Kidney (tissue), 14 donors: ENCODE data around the gene FAM76A. TPM values are rescaled to one million over a fixed set of nuclear protein-coding genes. Genes with fewer than 3 reads are reported as not detected.

ENCODE experiments used
- DNase-seq, 5 donors: peaks; one replicate each; pipeline ENCODE4 v3.0.0-alpha.2; 2013 to 2020
- FAIRE-seq: peaks from 2 replicates; lab custom pipeline; 2012; peaks lifted over from hg19 to GRCh38; lab: Jason Lieb, UNC
- H3K27ac ChIP-seq, 2 donors: one replicate each; pipeline ENCODE4 v1.7.0; 2013; ENCODE audit warnings: low read depth in 2 of 2, low read length in 2 of 2, inconsistent platforms in 1 of 2
- H3K27me3 ChIP-seq: one replicate; pipeline ENCODE4 v1.7.1; 2013; ENCODE audit warnings: low read length, inconsistent platforms; ENCODE audit not compliant: control insufficient read depth, insufficient read depth
- H3K36me3 ChIP-seq, 3 donors: one replicate each; pipeline versions ENCODE4 v1.7.0 to v1.7.1; 2013; ENCODE audit warnings: low read length in 3 of 3, control low read depth in 1 of 3, inconsistent platforms in 1 of 3; ENCODE audit not compliant: insufficient read depth in 3 of 3, control insufficient read depth in 2 of 3
- H3K4me1 ChIP-seq, 3 donors: one replicate each; pipeline versions ENCODE4 v1.7.0 to v1.7.1; 2013; ENCODE audit warnings: low read length in 3 of 3, inconsistent platforms in 1 of 3, low read depth in 1 of 3; ENCODE audit not compliant: control insufficient read depth in 2 of 3, insufficient read depth in 2 of 3
- H3K4me3 ChIP-seq, 3 donors: one replicate each; pipeline versions ENCODE4 v1.7.0 to v1.8.1; 2013; ENCODE audit warnings: low read length in 3 of 3, control low read depth in 1 of 3, inconsistent platforms in 1 of 3
- H3K9ac ChIP-seq, 3 donors: one replicate each; pipeline versions ENCODE4 v1.7.0 to v1.7.1; 2013; ENCODE audit warnings: low read length in 3 of 3, control low read depth in 1 of 3, inconsistent platforms in 1 of 3
- H3K9me3 ChIP-seq, 3 donors: one replicate each; pipeline versions ENCODE4 v1.7.0 to v1.7.1; 2013; ENCODE audit warnings: low read length in 3 of 3, control low read depth in 1 of 3, inconsistent platforms in 1 of 3; ENCODE audit not compliant: control insufficient read depth in 2 of 3, insufficient read depth in 1 of 3
- CTCF ChIP-seq: IDR thresholded peaks from 3 replicates; pipeline ENCODE4 v1.5.1; 2012; ENCODE audit warnings: mild to moderate bottlenecking, moderate library complexity, borderline replicate concordance; ENCODE audit not compliant: insufficient read depth; ENCODE audit errors: extremely low read depth
- intact Hi-C: fragments of 100-400 bp; cut with DNase I; formaldehyde crosslinking; loops from one replicate; pipeline ENCODE4 v1.11.1; 2022
- polyA plus RNA-seq: library from polyadenylated mRNA; stranded (reverse); fragments of 350-450 nt; fragmentation: Illumina TruSeq; extraction: RNeasy Lipid Tissue Mini Kit (QIAGEN cat#74804); gene quantifications from one replicate; pipeline ENCODE4 v1.2.3, GENCODE V29; 2014; ENCODE audit warnings: low read depth, low replicate concordance; ENCODE audit not compliant: insufficient read depth
- total RNA-seq: library from RNA; stranded (reverse); fragmentation: NEBNext Ultra II Directional; extraction: Animal tissue kit (Norgen Biotek cat#: 25700); gene quantifications from one replicate; pipeline ENCODE4 v1.2.1, GENCODE V29; 2021
- donor health status: control.
- donor health status: control.
- donor health status: control.
- donor health status: control.
- donor health status: control.
- donor health status: DM: yes; HTN: yes; CAD: no.
- donor health status: Normal renal cell carcinoma (clear cell type).

The FAM76A gene
- total and polyA plus RNA-seq, 2 donors from 2014 or later, result 5.9 to 17.0 TPM

DNA sequence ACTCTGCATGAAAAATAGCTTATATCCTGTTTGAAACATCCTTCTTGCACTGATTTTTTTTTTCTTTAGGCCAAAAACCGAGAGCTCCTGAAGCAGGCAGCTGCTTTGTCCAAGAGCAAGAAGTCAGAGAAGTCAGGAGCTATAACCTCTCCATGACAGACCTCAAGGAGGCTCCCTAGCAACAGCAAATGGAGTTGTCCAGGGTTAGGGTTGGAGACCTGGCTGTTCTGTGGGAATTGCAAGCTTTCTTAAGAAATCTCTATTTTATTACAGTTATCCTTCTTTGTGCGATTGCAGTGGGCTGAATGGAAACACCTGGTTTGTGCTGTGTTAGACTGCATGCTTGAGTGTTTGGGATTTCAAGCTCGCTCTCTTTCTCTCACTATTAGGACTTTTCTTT lies 34.7 kb downstream of the FAM76A start:
- Histone ChIP-seq H3K27me3 (no peaks in the 10 kb centered on the region), H3K36me3 (peaks cover 5 to 22% (median 8%) of the 10 kb centered on the region in 3 donors), H3K4me3 (no peak overlapping the region), H3K9me3 (no peaks in the 10 kb centered on the region), H3K4me1 (peaks cover 0 to 5% (median 0%) of the 10 kb centered on the region in 3 donors), H3K27ac (no peak overlapping the region), H3K9ac (no peak overlapping the region)
- no peak for TF ChIP-seq CTCF
- FAIRE-seq (no peak), DNase-seq (peak in 3 of 5 donors; percentile 9 to 50 (median 13))
- intact Hi-C loops, result no loop called here

- no peak for FAIRE-seq
- H3K27ac ChIP-seq, result no peak overlapping the region
These were observed 36.3 kb downstream of the FAM76A start for GRCh38 chr1:27762033-27762432.

DNA sequence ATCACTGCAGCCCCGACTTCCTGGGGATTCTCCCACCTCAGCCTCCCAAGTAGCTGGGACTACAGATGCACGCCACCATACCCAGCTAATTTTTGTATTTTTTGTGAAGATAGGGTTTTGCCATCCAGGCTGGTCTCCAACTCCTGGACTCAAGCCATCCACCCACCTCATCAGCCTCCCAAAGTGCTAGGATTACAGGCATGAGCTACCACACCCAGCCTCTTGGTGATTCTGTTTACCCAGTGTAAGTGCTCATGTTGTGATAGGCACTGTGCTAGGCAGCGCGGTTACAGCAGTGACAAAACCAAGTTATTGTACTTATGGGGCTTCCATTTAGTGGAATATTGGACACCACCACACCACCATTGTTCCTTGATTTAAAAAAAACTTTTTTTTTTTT lies 37.6 kb downstream of the FAM76A start:
- no peak overlapping the region for H3K4me3 ChIP-seq
- peaks cover 0 to 19% (median 8%) of the 10 kb centered on the region in 3 donors for H3K36me3 ChIP-seq
- TF ChIP-seq CTCF, result no peak
- FAIRE-seq (no peak), DNase-seq (no peak)
- H3K9me3 ChIP-seq, result no peaks in the 10 kb centered on the region
- H3K27me3 ChIP-seq, result no peaks in the 10 kb centered on the region
- no peak overlapping the region for H3K27ac ChIP-seq
- no peaks in the 10 kb centered on the region for H3K4me1 ChIP-seq
- intact Hi-C loops, result no loop called here
- H3K9ac ChIP-seq, result no peak overlapping the region

More at GRCh38 chr1:27762033-27762432, 36.3 kb downstream of the FAM76A start:
- H3K9ac ChIP-seq, result no peak overlapping the region
- peaks cover 2 to 19% (median 8%) of the 10 kb centered on the region in 3 donors for H3K36me3 ChIP-seq
- H3K4me1 ChIP-seq, result no peaks in the 10 kb centered on the region
- H3K27me3 ChIP-seq, result no peaks in the 10 kb centered on the region
- no peaks in the 10 kb centered on the region for H3K9me3 ChIP-seq
- intact Hi-C loops, result no loop called here
- no peak for TF ChIP-seq CTCF
- no peak overlapping the region for H3K4me3 ChIP-seq
- DNase-seq, result no peak

GRCh38 chr1:27770293-27770830 lies 44.6 kb downstream of the FAM76A start:
- TF ChIP-seq CTCF, result no peak
- H3K4me3 ChIP-seq, result no peak overlapping the region
- peaks cover 2 to 12% (median 4%) of the 10 kb centered on the region in 3 donors for H3K4me1 ChIP-seq
- H3K9ac ChIP-seq, result no peak overlapping the region
- no peak for FAIRE-seq
- no peaks in the 10 kb centered on the region for H3K27me3 ChIP-seq
- no peak overlapping the region for H3K27ac ChIP-seq
- H3K9me3 ChIP-seq, result no peaks in the 10 kb centered on the region
- H3K36me3 ChIP-seq, result no peaks in the 10 kb centered on the region
- DNase-seq, result peak in 1 of 5 donors; percentile 19
- intact Hi-C loops, result no loop called here
